OCI-LY1 (cell line): ENCODE data around the gene APOC4.

Source experiments
- H2AFZ ChIP-seq: fragments of 200-600 bp; sonication (generic), shearing (Covaris generic); 2 replicates; pipeline ENCODE4 v1.6.0; 2014; ENCODE audit warnings: antibody characterized with exemption, mild to moderate bottlenecking, low read length
- H3F3A ChIP-seq: fragments of 200-600 bp; sonication (generic), shearing (Covaris generic); 2 replicates; pipeline ENCODE4 v1.6.0; 2014; ENCODE audit warnings: mild to moderate bottlenecking, antibody characterized with exemption, low read length, moderate library complexity; ENCODE audit not compliant: insufficient read depth
- H3K27ac ChIP-seq: fragments of 200-600 bp; sonication (generic); 2 replicates; pipeline ENCODE4 v1.5.1; 2014; ENCODE audit warnings: low read length, mixed run types, mild to moderate bottlenecking, low read depth; ENCODE audit not compliant: poor library complexity, severe bottlenecking
- H3K27me3 ChIP-seq: fragments of 200-600 bp; sonication (generic); 2 replicates; pipeline ENCODE4 v1.6.0; 2014; ENCODE audit warnings: antibody characterized with exemption, mild to moderate bottlenecking, low read length, moderate library complexity; ENCODE audit not compliant: insufficient read depth
- H3K36me3 ChIP-seq: fragments of 200-600 bp; sonication (generic); 2 replicates; pipeline ENCODE4 v1.6.1; 2014; ENCODE audit warnings: mild to moderate bottlenecking, antibody characterized with exemption, low read length, moderate library complexity, mixed read lengths; ENCODE audit not compliant: insufficient read depth
- H3K4me1 ChIP-seq: fragments of 200-600 bp; sonication (generic); 2 replicates; pipeline ENCODE4 v1.5.1; 2014; ENCODE audit warnings: mild to moderate bottlenecking, low read length, moderate library complexity; ENCODE audit not compliant: insufficient read depth, severe bottlenecking
- H3K4me2 ChIP-seq: fragments of 200-600 bp; sonication (generic), shearing (Covaris generic); 2 replicates; pipeline ENCODE4 v1.6.1; 2014; ENCODE audit warnings: low read length
- H3K4me3 ChIP-seq: fragments of 200-600 bp; sonication (generic); 2 replicates; pipeline ENCODE4 v1.5.1; 2014; ENCODE audit warnings: low read length, low read depth, mild to moderate bottlenecking, mixed read lengths; ENCODE audit not compliant: poor library complexity, severe bottlenecking
- H3K79me2 ChIP-seq: fragments of 200-600 bp; shearing (Covaris generic); 2 replicates; pipeline ENCODE4 v1.6.1; 2016; ENCODE audit warnings: mixed run types, low read length, mixed read lengths; ENCODE audit not compliant: insufficient read depth
- H3K9ac ChIP-seq: fragments of 200-600 bp; sonication (generic), shearing (Covaris generic); 2 replicates; pipeline ENCODE4 v1.6.1; 2014; ENCODE audit warnings: mild to moderate bottlenecking, low read length, mixed read lengths
- H3K9me2 ChIP-seq: fragments of 200-600 bp; sonication (generic), shearing (Covaris generic); 2 replicates; pipeline ENCODE4 v1.6.1; 2014; ENCODE audit warnings: low read depth, mild to moderate bottlenecking, low read length, mixed read lengths
- H3K9me3 ChIP-seq: fragments of 200-600 bp; shearing (Covaris generic); 2 replicates; pipeline ENCODE4 v1.6.1; 2014; ENCODE audit warnings: low read length, mixed read lengths
- H4K20me1 ChIP-seq: fragments of 200-600 bp; sonication (generic), shearing (Covaris generic); 2 replicates; pipeline ENCODE4 v1.6.0; 2016; ENCODE audit warnings: mild to moderate bottlenecking, low read length; ENCODE audit not compliant: insufficient read depth
- CTCF ChIP-seq: fragments of 200-600 bp; sonication (generic), shearing (Covaris generic); IDR thresholded peaks from 2 replicates; pipeline ENCODE4 v1.5.1; 2017; ENCODE audit warnings: mild to moderate bottlenecking, antibody characterized with exemption, low read length, moderate library complexity, mixed read lengths
- EZH2 ChIP-seq: fragments of 200-600 bp; sonication (generic), shearing (Covaris generic); IDR thresholded peaks from 2 replicates; pipeline ENCODE4 v1.8.0; 2017; ENCODE audit warnings: borderline replicate concordance, mixed run types, mild to moderate bottlenecking, antibody characterized with exemption, low read length, moderate library complexity, mixed read lengths

APOC4 gene

GRCh38 chr19:44894052-44894400, 48.0 kb upstream of the APOC4 start:
- Histone ChIP-seq H3K9me3 (no peaks in the 10 kb centered on the region), H3K79me2 (peaks cover 12% of the 10 kb centered on the region), H3K9me2 (no peaks in the 10 kb centered on the region), H3K27me3 (no peaks in the 10 kb centered on the region), H3K4me3 (no peak overlapping the region), H3K36me3 (peaks cover 58% of the 10 kb centered on the region), H3K9ac (no peak overlapping the region), H3F3A (no peaks in the 10 kb centered on the region), H3K27ac (no peak overlapping the region), H2AFZ (no peak overlapping the region), H4K20me1 (no peaks in the 10 kb centered on the region), H3K4me1 (peaks cover 16% of the 10 kb centered on the region), H3K4me2 (no peak overlapping the region)
- TF ChIP-seq EZH2 (no peak), CTCF (no peak)

GRCh38 chr19:44894946-44895345, 47.1 kb upstream of the APOC4 start:
- Histone ChIP-seq H3K79me2 (peaks cover 12% of the 10 kb centered on the region), H3K4me1 (peaks cover 12% of the 10 kb centered on the region), H3K9ac (no peak overlapping the region), H3F3A (no peaks in the 10 kb centered on the region), H3K27me3 (no peaks in the 10 kb centered on the region), H3K4me3 (no peak overlapping the region), H3K9me2 (no peaks in the 10 kb centered on the region), H3K27ac (no peak overlapping the region), H3K9me3 (no peaks in the 10 kb centered on the region), H3K4me2 (no peak overlapping the region), H2AFZ (no peak overlapping the region), H4K20me1 (no peaks in the 10 kb centered on the region), H3K36me3 (peaks cover 64% of the 10 kb centered on the region)
- TF ChIP-seq CTCF (no peak), EZH2 (no peak)

DNA sequence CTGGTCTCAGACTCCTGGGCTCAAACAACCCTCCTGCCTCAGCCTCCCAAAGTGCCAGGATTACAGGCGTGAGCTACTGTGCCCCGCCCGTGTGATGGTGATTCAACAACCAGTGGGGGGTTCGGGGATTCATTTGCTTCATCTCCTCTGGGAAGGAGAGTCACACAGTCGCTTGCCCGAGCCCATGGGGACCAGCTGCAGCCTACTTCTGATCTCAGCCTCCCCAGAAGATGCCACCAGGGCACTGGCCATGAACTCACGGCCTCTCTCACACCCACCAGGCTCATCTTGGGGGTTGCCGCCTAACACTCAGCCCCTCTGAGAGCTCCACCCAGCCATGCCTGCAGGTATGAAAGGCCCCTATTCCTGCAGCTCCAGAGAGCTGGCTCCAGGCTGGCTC, 44.2 kb upstream of the APOC4 start:
- no peaks in the 10 kb centered on the region for H3K9me3 ChIP-seq
- no peak overlapping the region for H3K4me3 ChIP-seq
- H2AFZ ChIP-seq = no peak overlapping the region
- H3K4me1 ChIP-seq = no peaks in the 10 kb centered on the region
- H3K9ac ChIP-seq = no peak overlapping the region
- no peaks in the 10 kb centered on the region for H3K9me2 ChIP-seq
- H3K36me3 ChIP-seq = peaks cover 82% of the 10 kb centered on the region
- no peak for TF ChIP-seq EZH2
- H3K27ac ChIP-seq = no peak overlapping the region
- no peaks in the 10 kb centered on the region for H3K27me3 ChIP-seq
- H3F3A ChIP-seq = no peaks in the 10 kb centered on the region
- H3K4me2 ChIP-seq = no peak overlapping the region
- H3K79me2 ChIP-seq = no peaks in the 10 kb centered on the region
- H4K20me1 ChIP-seq = no peaks in the 10 kb centered on the region

GRCh38 chr19:44900328-44901244, 41.5 kb upstream of the APOC4 start:
- Histone ChIP-seq H3K27me3 (no peaks in the 10 kb centered on the region), H2AFZ (no peak overlapping the region), H3K9me2 (no peaks in the 10 kb centered on the region), H4K20me1 (no peaks in the 10 kb centered on the region), H3F3A (no peaks in the 10 kb centered on the region), H3K36me3 (peaks cover 66% of the 10 kb centered on the region), H3K4me1 (peaks cover 4% of the 10 kb centered on the region), H3K27ac (no peak overlapping the region), H3K4me3 (no peak overlapping the region), H3K9ac (no peak overlapping the region), H3K9me3 (no peaks in the 10 kb centered on the region), H3K79me2 (no peaks in the 10 kb centered on the region), H3K4me2 (no peak overlapping the region)
- no peak for TF ChIP-seq CTCF
- no peak for TF ChIP-seq EZH2
